GM23338 (cell line): ENCODE results near the gene FAT1. TPM values are rescaled to one million over a fixed set of nuclear protein-coding genes. Genes with fewer than 3 reads are reported as not detected.

ENCODE experiments used
- ATAC-seq: fragments of 200-7000 bp; cut with Tn5 transposase; 3 replicates; pipeline ENCODE4 v1.9.1; 2020
- DNase-seq: peaks from one replicate; pipeline ENCODE4 v3.0.0-alpha.2; 2015; ENCODE audit warnings: low spot score
- H2AFZ ChIP-seq: fragments of 200-600 bp; sonication (generic); 2 replicates; pipeline ENCODE4 v1.8.0; 2016; ENCODE audit warnings: antibody characterized with exemption, mild to moderate bottlenecking, moderate library complexity
- H3F3A ChIP-seq: fragments of 200-600 bp; sonication (generic); replicated peaks from 2 replicates; pipeline ENCODE4 v1.8.0; 2017; ENCODE audit warnings: antibody characterized with exemption, mixed run types, low read depth
- H3K27ac ChIP-seq: fragments of 200-600 bp; sonication (generic); 2 replicates; pipeline ENCODE4 v1.6.1; 2016; ENCODE audit warnings: low read depth
- H3K27me3 ChIP-seq: fragments of 200-600 bp; sonication (generic); 2 replicates; pipeline ENCODE4 v1.8.0; 2016; ENCODE audit warnings: mild to moderate bottlenecking, mixed run types, moderate library complexity; ENCODE audit not compliant: insufficient read depth
- H3K36me3 ChIP-seq: fragments of 200-600 bp; sonication (generic); 2 replicates; pipeline ENCODE4 v1.8.0; 2016; ENCODE audit warnings: mild to moderate bottlenecking; ENCODE audit not compliant: insufficient read depth
- H3K4me1 ChIP-seq: fragments of 200-600 bp; sonication (generic); 2 replicates; pipeline ENCODE4 v1.8.0; 2016; ENCODE audit warnings: mild to moderate bottlenecking, moderate library complexity; ENCODE audit not compliant: insufficient read depth
- H3K4me2 ChIP-seq: fragments of 200-600 bp; sonication (generic); 2 replicates; pipeline ENCODE4 v1.7.1; 2017; ENCODE audit warnings: mixed run types
- H3K4me3 ChIP-seq: fragments of 200-600 bp; sonication (generic); 2 replicates; pipeline ENCODE4 v1.6.1; 2016; ENCODE audit warnings: mixed run types
- H3K79me2 ChIP-seq: fragments of 200-600 bp; sonication (generic); replicated peaks from 2 replicates; pipeline ENCODE4 v1.8.0; 2017; ENCODE audit warnings: mild to moderate bottlenecking; ENCODE audit not compliant: insufficient read depth
- H3K9me2 ChIP-seq: fragments of 200-600 bp; sonication (generic); 2 replicates; pipeline ENCODE4 v1.8.0; 2017; ENCODE audit not compliant: insufficient read depth
- H4K20me1 ChIP-seq: fragments of 200-600 bp; sonication (generic); replicated peaks from 2 replicates; pipeline ENCODE4 v1.8.0; 2017; ENCODE audit warnings: mild to moderate bottlenecking; ENCODE audit not compliant: insufficient read depth
- H3K27ac Mint-ChIP-seq: 2 replicates; pipeline ENCODE4 v1.8.0; 2020; ENCODE audit warnings: inconsistent platforms, mild to moderate bottlenecking, moderate library complexity, mixed read lengths
- H3K27me3 Mint-ChIP-seq: 3 replicates; pipeline ENCODE4 v1.8.0; 2022; ENCODE audit warnings: low read depth, mild to moderate bottlenecking, moderate library complexity, mixed read lengths, inconsistent platforms; ENCODE audit not compliant: insufficient read depth, poor library complexity
- H3K36me3 Mint-ChIP-seq: 3 replicates; pipeline ENCODE4 v1.8.0; 2021; ENCODE audit warnings: low read depth, mild to moderate bottlenecking, inconsistent platforms, moderate library complexity, mixed read lengths
- H3K4me1 Mint-ChIP-seq: 3 replicates; pipeline ENCODE4 v1.8.0; 2020; ENCODE audit warnings: mild to moderate bottlenecking, inconsistent platforms, mixed read lengths
- H3K4me3 Mint-ChIP-seq: 3 replicates; pipeline ENCODE4 v1.8.0; 2021; ENCODE audit warnings: moderate library complexity, mild to moderate bottlenecking, inconsistent platforms, mixed read lengths
- H3K9me3 Mint-ChIP-seq: 3 replicates; pipeline ENCODE4 v1.8.0; 2020; ENCODE audit warnings: moderate library complexity, mild to moderate bottlenecking, inconsistent platforms, mixed read lengths
- CREB1 ChIP-seq: fragments of 250-450 bp; sonication (Bioruptor Pico); IDR thresholded peaks from 2 replicates; pipeline ENCODE4 v1.5.0; 2020; ENCODE audit warnings: low read depth, mild to moderate bottlenecking, moderate library complexity
- EZH2 ChIP-seq: fragments of 200-600 bp; sonication (generic); IDR thresholded peaks from one replicate; pipeline ENCODE4 v1.8.0; 2017; ENCODE audit warnings: antibody characterized with exemption, mild to moderate bottlenecking, low read depth; ENCODE audit not compliant: unreplicated experiment
- EZH2phosphoT487 ChIP-seq: fragments of 200-600 bp; sonication (generic); IDR thresholded peaks from one replicate; pipeline ENCODE4 v1.8.1; 2018; ENCODE audit warnings: antibody characterized with exemption; ENCODE audit not compliant: unreplicated experiment
- JUNB ChIP-seq: IDR thresholded peaks from one replicate; pipeline ENCODE4 v1.6.1; 2016; ENCODE audit warnings: antibody characterized with exemption; ENCODE audit not compliant: unreplicated experiment
- NANOG ChIP-seq: IDR thresholded peaks from 2 replicates; pipeline ENCODE4 v1.6.1; 2016; ENCODE audit warnings: antibody characterized with exemption, borderline replicate concordance
- POLR2AphosphoS5 ChIP-seq: IDR thresholded peaks from 2 replicates; pipeline ENCODE4 v1.6.1; 2016; ENCODE audit warnings: antibody characterized with exemption, low read depth
- STAT1 ChIP-seq: IDR thresholded peaks from one replicate; pipeline ENCODE4 v1.6.1; 2016; ENCODE audit warnings: antibody characterized with exemption; ENCODE audit not compliant: unreplicated experiment
- ZNF331 ChIP-seq: fragments of 250-450 bp; sonication (Bioruptor Pico); IDR thresholded peaks from 2 replicates; pipeline ENCODE4 v1.5.0; 2020; ENCODE audit warnings: low read depth, mild to moderate bottlenecking, moderate library complexity
- ZNF462 ChIP-seq: fragments of 250-450 bp; sonication (Bioruptor Pico); IDR thresholded peaks from 2 replicates; pipeline ENCODE4 v1.5.0; 2020; ENCODE audit warnings: mild to moderate bottlenecking, moderate library complexity
- polyA plus RNA-seq: library from polyadenylated mRNA; unstranded; fragments of >200 nt; fragmentation: Nextera tagmentation; extraction: Ambion mirVana; gene quantifications from 2 replicates; pipeline ENCODE4 v1.2.1, GENCODE V29; 2016
- total RNA-seq: library from RNA; depleted of rRNA; stranded (reverse); fragments of >200 nt; shearing (Covaris generic); gene quantifications from 2 replicates; pipeline ENCODE4 v1.2.3, GENCODE V29; 2014
- TF ChIP-seq, protein P1 (sequence below): IDR thresholded peaks from 2 replicates; pipeline ENCODE4 v1.6.1; 2016; ENCODE audit warnings: antibody characterized with exemption
- TF ChIP-seq, protein P2 (sequence below): IDR thresholded peaks from one replicate; pipeline ENCODE4 v1.6.1; 2018; ENCODE audit warnings: antibody characterized with exemption; ENCODE audit not compliant: unreplicated experiment
- TF ChIP-seq, protein P3 (sequence below), 2 experiments: fragments of 200-600 bp in 1 of 2; sonication (generic) in 1 of 2; conservative IDR thresholded peaks; 2 replicates each; pipeline versions ENCODE4 v1.5.1 to v1.6.1; 2016 to 2017; ENCODE audit warnings: antibody characterized with exemption in 2 of 2, low read depth in 2 of 2, mild to moderate bottlenecking in 2 of 2, moderate library complexity in 1 of 2

FAT1 gene
- total and polyA plus RNA-seq, 2 experiments from 2014 or later: 37.6 to 137 TPM

- H3K27me3 ChIP-seq: no peaks in the 10 kb centered on the region
- no peaks in the 10 kb centered on the region for H3F3A ChIP-seq
- Mint-ChIP-seq H3K9me3 (no peaks in the 10 kb centered on the region), H3K4me1 (peaks cover 35% of the 10 kb centered on the region), H3K27ac (0 out of 2 replicates have a peak overlapping the region, but pooled peaks have one; percentile 58), H3K36me3 (peaks cover 28% of the 10 kb centered on the region), H3K4me3 (no peak overlapping the region), H3K27me3 (peaks cover 2% of the 10 kb centered on the region)
- peaks cover 27% of the 10 kb centered on the region for H3K4me1 ChIP-seq
- peaks cover 32% of the 10 kb centered on the region for H3K79me2 ChIP-seq
- TF ChIP-seq CREB1 (CRISPR knock-in tag): no peak
- no peak for TF ChIP-seq EZH2phosphoT487
- TF ChIP-seq, protein P1, sequence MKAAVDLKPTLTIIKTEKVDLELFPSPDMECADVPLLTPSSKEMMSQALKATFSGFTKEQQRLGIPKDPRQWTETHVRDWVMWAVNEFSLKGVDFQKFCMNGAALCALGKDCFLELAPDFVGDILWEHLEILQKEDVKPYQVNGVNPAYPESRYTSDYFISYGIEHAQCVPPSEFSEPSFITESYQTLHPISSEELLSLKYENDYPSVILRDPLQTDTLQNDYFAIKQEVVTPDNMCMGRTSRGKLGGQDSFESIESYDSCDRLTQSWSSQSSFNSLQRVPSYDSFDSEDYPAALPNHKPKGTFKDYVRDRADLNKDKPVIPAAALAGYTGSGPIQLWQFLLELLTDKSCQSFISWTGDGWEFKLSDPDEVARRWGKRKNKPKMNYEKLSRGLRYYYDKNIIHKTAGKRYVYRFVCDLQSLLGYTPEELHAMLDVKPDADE: no peak
- no peak for TF ChIP-seq ZNF331 (CRISPR knock-in tag)
- no peak for TF ChIP-seq NANOG
- TF ChIP-seq EZH2: no peak
- TF ChIP-seq ZNF462 (CRISPR knock-in tag): no peak
- no peak for TF ChIP-seq STAT1
- TF ChIP-seq, protein P2, sequence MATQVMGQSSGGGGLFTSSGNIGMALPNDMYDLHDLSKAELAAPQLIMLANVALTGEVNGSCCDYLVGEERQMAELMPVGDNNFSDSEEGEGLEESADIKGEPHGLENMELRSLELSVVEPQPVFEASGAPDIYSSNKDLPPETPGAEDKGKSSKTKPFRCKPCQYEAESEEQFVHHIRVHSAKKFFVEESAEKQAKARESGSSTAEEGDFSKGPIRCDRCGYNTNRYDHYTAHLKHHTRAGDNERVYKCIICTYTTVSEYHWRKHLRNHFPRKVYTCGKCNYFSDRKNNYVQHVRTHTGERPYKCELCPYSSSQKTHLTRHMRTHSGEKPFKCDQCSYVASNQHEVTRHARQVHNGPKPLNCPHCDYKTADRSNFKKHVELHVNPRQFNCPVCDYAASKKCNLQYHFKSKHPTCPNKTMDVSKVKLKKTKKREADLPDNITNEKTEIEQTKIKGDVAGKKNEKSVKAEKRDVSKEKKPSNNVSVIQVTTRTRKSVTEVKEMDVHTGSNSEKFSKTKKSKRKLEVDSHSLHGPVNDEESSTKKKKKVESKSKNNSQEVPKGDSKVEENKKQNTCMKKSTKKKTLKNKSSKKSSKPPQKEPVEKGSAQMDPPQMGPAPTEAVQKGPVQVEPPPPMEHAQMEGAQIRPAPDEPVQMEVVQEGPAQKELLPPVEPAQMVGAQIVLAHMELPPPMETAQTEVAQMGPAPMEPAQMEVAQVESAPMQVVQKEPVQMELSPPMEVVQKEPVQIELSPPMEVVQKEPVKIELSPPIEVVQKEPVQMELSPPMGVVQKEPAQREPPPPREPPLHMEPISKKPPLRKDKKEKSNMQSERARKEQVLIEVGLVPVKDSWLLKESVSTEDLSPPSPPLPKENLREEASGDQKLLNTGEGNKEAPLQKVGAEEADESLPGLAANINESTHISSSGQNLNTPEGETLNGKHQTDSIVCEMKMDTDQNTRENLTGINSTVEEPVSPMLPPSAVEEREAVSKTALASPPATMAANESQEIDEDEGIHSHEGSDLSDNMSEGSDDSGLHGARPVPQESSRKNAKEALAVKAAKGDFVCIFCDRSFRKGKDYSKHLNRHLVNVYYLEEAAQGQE: no peak
- TF ChIP-seq, protein P3, sequence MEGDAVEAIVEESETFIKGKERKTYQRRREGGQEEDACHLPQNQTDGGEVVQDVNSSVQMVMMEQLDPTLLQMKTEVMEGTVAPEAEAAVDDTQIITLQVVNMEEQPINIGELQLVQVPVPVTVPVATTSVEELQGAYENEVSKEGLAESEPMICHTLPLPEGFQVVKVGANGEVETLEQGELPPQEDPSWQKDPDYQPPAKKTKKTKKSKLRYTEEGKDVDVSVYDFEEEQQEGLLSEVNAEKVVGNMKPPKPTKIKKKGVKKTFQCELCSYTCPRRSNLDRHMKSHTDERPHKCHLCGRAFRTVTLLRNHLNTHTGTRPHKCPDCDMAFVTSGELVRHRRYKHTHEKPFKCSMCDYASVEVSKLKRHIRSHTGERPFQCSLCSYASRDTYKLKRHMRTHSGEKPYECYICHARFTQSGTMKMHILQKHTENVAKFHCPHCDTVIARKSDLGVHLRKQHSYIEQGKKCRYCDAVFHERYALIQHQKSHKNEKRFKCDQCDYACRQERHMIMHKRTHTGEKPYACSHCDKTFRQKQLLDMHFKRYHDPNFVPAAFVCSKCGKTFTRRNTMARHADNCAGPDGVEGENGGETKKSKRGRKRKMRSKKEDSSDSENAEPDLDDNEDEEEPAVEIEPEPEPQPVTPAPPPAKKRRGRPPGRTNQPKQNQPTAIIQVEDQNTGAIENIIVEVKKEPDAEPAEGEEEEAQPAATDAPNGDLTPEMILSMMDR (conservative IDR thresholded peaks at IDR 0.05; ENCODE audit: low read depth in 2 of 2): no peak
- TF ChIP-seq POLR2AphosphoS5: no peak
- TF ChIP-seq JUNB: no peak
- H3K4me3 ChIP-seq: no peak overlapping the region
- H3K36me3 ChIP-seq: peaks cover 3% of the 10 kb centered on the region; the same call in 1 of the 2 replicates
- DNase-seq (peak; percentile 44), ATAC-seq (peak; percentile 73)
- no peak overlapping the region for H3K4me2 ChIP-seq
- H2AFZ ChIP-seq: no peak overlapping the region
- no peaks in the 10 kb centered on the region; the same call in none of the 2 replicates for H4K20me1 ChIP-seq
- H3K9me2 ChIP-seq: no peaks in the 10 kb centered on the region
- no peak overlapping the region for H3K27ac ChIP-seq
These were observed 65.9 kb downstream of the FAT1 start for GRCh38 chr4:186657764-186658163.
